ENCODE data around the gene LRRC2. TPM values are rescaled to one million over a fixed set of nuclear protein-coding genes. Genes with fewer than 3 reads are reported as not detected.

The LRRC2 gene
- total RNA-seq, 1 donor from 2014 or later: 114 TPM

DNA sequence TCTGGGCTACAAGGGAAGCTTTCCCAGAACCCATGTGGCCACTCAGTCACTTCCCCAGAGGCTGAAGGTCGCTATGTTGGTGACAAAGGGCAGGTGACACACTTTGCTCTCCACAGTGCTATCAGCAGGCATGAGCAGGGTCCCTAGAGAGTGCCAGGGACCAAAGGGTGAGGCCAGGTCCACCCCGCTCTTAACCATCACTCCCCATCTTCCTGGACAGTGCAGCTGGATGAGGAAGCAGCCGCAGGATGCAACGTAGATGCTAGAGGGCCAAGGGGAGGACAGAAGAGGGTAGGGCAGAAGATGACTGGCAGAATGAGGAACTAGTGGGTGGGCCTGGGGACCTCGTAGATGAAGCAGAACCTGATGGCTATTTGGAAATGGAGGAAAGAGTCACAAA, 87.8 kb downstream of the LRRC2 start:
- H3K9me3 ChIP-seq (replicated peaks): peaks cover 11% of the 10 kb centered on the region
- TF ChIP-seq, protein P1, sequence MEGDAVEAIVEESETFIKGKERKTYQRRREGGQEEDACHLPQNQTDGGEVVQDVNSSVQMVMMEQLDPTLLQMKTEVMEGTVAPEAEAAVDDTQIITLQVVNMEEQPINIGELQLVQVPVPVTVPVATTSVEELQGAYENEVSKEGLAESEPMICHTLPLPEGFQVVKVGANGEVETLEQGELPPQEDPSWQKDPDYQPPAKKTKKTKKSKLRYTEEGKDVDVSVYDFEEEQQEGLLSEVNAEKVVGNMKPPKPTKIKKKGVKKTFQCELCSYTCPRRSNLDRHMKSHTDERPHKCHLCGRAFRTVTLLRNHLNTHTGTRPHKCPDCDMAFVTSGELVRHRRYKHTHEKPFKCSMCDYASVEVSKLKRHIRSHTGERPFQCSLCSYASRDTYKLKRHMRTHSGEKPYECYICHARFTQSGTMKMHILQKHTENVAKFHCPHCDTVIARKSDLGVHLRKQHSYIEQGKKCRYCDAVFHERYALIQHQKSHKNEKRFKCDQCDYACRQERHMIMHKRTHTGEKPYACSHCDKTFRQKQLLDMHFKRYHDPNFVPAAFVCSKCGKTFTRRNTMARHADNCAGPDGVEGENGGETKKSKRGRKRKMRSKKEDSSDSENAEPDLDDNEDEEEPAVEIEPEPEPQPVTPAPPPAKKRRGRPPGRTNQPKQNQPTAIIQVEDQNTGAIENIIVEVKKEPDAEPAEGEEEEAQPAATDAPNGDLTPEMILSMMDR (IDR thresholded peaks at IDR 0.05; ENCODE audit: borderline replicate concordance): no peak
- H3K4me3 ChIP-seq: no peak overlapping the region
- H3K27ac ChIP-seq (replicated peaks): no peak overlapping the region
- H3K36me3 ChIP-seq: no peaks in the 10 kb centered on the region
- DNase-seq: no peak
- intact Hi-C loops (cut with micrococcal nuclease): no loop called here
- H3K27me3 ChIP-seq (ENCODE audit: low read depth): no peaks in the 10 kb centered on the region
- H3K4me1 ChIP-seq: no peaks in the 10 kb centered on the region

DNA sequence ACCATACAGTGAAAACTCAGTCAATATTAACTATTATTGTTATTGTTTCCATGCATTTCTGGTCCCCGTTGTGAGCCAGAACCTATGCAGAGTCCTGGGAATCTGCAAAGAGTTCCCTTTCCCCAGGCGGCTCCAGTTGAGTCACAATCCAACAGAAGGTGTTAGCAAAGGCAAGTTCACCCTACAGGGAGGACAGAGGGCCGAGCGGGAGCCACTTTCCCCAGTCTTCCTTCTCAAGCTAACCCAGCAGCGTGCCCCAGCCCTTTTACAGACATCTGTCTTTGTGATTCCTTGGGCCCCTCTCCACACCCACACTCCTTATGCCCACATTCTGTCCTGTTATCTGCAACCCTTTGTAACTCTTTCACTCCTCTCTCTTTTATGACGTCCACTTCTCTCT, 88.3 kb downstream of the LRRC2 start:
- TF ChIP-seq, protein P1 (IDR thresholded peaks at IDR 0.05; ENCODE audit: borderline replicate concordance): no peak
- Histone ChIP-seq H3K27ac (replicated peaks) (no peak overlapping the region), H3K4me3 (no peak overlapping the region), H3K27me3 (ENCODE audit: low read depth) (no peaks in the 10 kb centered on the region), H3K4me1 (no peaks in the 10 kb centered on the region), H3K36me3 (no peaks in the 10 kb centered on the region), H3K9me3 (replicated peaks) (peaks cover 11% of the 10 kb centered on the region)
- intact Hi-C loops (cut with micrococcal nuclease): no loop called here
- no peak for DNase-seq

DNA sequence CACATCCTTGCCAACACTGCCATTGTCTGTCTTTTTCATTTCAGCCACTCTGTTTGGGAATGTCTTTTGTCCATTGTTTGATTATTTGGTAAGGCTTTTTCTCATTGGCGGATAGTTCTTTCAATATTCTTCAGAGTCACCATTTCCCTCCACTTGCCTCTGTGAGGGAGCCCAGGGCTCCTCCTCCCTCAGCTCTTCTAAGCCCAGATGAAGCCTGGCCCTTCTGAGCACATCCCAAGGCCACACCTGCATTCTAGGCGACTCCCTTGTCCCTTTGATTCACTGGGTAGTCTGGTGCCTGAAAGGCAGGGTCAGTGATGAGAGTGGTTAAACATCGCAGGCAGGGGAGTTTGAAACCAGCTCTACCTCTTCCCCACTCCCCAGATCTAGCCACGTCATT, 89.0 kb downstream of the LRRC2 start:
- intact Hi-C loops (cut with micrococcal nuclease): no loop called here
- Histone ChIP-seq H3K9me3 (replicated peaks) (peaks cover 11% of the 10 kb centered on the region), H3K27ac (replicated peaks) (no peak overlapping the region), H3K27me3 (ENCODE audit: low read depth) (no peaks in the 10 kb centered on the region), H3K4me1 (no peaks in the 10 kb centered on the region), H3K4me3 (no peak overlapping the region), H3K36me3 (no peaks in the 10 kb centered on the region)
- TF ChIP-seq, protein P1 (IDR thresholded peaks at IDR 0.05; ENCODE audit: borderline replicate concordance): no peak
- no peak for DNase-seq

DNA sequence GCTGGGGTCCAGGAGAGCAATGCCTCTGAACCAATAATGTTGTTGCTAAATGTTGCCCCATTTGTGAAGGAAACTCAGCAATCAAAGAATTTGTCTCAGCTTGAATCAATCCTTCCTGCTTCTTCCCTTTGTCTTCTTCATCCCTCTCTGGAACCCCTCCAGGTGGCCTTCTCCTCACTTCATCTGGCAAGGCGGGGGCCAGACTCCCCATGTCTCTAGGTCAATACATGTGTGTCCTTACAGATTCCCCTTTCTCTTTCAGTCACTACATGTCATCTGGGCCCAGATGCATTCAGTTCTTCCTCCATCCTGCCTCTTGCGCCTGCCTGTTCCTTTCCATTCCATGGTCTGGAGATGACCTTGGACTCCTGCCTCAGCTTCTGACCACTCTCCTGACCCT, 93.4 kb downstream of the LRRC2 start:
- no peak for DNase-seq
- intact Hi-C loops (cut with micrococcal nuclease): no loop called here
- Histone ChIP-seq H3K27ac (replicated peaks) (no peak overlapping the region), H3K27me3 (ENCODE audit: low read depth) (no peaks in the 10 kb centered on the region), H3K4me3 (no peak overlapping the region), H3K36me3 (no peaks in the 10 kb centered on the region), H3K9me3 (replicated peaks) (peaks cover 11% of the 10 kb centered on the region), H3K4me1 (peaks cover 32% of the 10 kb centered on the region)
- TF ChIP-seq, protein P1 (IDR thresholded peaks at IDR 0.05; ENCODE audit: borderline replicate concordance): no peak

DNA sequence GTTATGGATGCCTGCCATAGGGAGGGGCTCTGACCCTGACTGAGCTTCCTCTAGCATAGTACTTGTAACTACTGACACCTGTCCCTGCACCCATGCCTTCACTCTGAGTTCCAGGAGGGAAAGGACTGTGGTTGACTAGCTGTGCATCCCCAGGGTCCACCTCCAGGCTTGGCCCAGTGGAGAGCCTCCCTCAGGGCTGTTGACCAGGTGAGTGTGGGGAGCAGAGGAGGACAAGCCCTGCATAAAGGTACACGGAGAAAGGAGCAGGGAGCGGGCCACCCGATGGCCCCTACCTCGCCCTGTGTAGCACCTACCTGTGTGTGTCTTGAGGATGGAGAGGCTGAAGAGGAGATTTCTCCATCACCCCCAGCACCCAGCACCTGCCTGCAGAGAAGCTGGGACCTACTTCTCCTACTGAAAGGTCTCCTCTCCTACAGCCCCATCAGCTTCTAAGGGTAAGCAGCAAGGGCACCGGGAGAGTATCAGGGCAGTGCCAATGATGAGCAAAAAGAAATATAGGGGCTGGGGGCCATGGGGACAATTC, 94.7 kb downstream of the LRRC2 start:
- TF ChIP-seq, protein P1 (IDR thresholded peaks at IDR 0.05; ENCODE audit: borderline replicate concordance): no peak
- peaks cover 11% of the 10 kb centered on the region for H3K9me3 ChIP-seq (replicated peaks)
- no peaks in the 10 kb centered on the region for H3K36me3 ChIP-seq
- no peak for DNase-seq
- no peak overlapping the region for H3K27ac ChIP-seq (replicated peaks)
- H3K4me3 ChIP-seq: no peak overlapping the region
- peaks cover 39% of the 10 kb centered on the region for H3K4me1 ChIP-seq
- intact Hi-C loops (cut with micrococcal nuclease): no loop called here
- no peaks in the 10 kb centered on the region for H3K27me3 ChIP-seq (ENCODE audit: low read depth)

All from left ventricle myocardium inferior (tissue), 1 donor.